ENCODE data around the gene SPNS3. TPM values are rescaled to one million over a fixed set of nuclear protein-coding genes. Genes with fewer than 3 reads are reported as not detected.

SPNS3 gene
- total RNA-seq, 4 donors from 2014 or later: 0.16 to 0.56 TPM; not detected in 2

GRCh38 chr17:4513113-4514032 is 79.6 kb downstream of the SPNS3 start:
- H3K4me3 ChIP-seq (ENCODE audit: low read depth, poor library complexity, severe bottlenecking): no peak overlapping the region
- DNase-seq (ENCODE audit: low spot score in 2 of 2): no peak
- 84 to 85% methylated on average over 24 of the region's 24 CpGs for WGBS, 2 donors
- TF ChIP-seq, protein P1, sequence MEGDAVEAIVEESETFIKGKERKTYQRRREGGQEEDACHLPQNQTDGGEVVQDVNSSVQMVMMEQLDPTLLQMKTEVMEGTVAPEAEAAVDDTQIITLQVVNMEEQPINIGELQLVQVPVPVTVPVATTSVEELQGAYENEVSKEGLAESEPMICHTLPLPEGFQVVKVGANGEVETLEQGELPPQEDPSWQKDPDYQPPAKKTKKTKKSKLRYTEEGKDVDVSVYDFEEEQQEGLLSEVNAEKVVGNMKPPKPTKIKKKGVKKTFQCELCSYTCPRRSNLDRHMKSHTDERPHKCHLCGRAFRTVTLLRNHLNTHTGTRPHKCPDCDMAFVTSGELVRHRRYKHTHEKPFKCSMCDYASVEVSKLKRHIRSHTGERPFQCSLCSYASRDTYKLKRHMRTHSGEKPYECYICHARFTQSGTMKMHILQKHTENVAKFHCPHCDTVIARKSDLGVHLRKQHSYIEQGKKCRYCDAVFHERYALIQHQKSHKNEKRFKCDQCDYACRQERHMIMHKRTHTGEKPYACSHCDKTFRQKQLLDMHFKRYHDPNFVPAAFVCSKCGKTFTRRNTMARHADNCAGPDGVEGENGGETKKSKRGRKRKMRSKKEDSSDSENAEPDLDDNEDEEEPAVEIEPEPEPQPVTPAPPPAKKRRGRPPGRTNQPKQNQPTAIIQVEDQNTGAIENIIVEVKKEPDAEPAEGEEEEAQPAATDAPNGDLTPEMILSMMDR (IDR thresholded peaks at IDR 0.05): no peak
- TF ChIP-seq POLR2A (IDR thresholded peaks at IDR 0.05): no peak
- intact Hi-C loops (cut with DNase I; ENCODE audit: low total_unique reads): no loop called here

GRCh38 chr17:4514206-4514605 is 80.5 kb downstream of the SPNS3 start:
- 63 to 72% methylated on average over 7 of the region's 7 CpGs for WGBS, 2 donors
- DNase-seq (ENCODE audit: low spot score in 2 of 2): no peak
- no peak for TF ChIP-seq POLR2A (IDR thresholded peaks at IDR 0.05)
- TF ChIP-seq, protein P1 (IDR thresholded peaks at IDR 0.05): no peak
- no peak overlapping the region for H3K4me3 ChIP-seq (ENCODE audit: low read depth, poor library complexity, severe bottlenecking)
- intact Hi-C loops (cut with DNase I; ENCODE audit: low total_unique reads): no loop called here

DNA sequence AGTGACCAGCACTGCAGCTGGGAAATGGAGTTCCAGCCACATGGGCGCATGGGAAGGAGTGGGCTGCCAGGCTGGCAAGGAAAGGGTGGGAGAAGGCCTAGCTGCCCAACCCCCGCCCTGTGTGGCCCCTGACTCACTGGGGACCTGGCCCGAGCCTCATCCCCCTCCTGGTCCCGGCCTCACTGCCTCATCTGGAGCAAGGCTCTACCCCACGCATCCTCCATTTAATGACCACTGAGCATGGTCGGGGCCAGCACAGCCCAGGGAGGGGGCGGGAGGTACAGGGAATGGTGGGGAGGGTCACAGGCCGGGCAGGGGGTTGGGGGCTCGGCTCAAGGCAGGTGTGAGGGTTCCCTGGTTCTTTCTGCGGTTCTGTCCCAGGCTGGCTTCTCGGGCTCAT is 81.0 kb downstream of the SPNS3 start:
- intact Hi-C loops (cut with DNase I; ENCODE audit: low total_unique reads): no loop called here
- no peak for TF ChIP-seq POLR2A (IDR thresholded peaks at IDR 0.05)
- TF ChIP-seq, protein P1 (IDR thresholded peaks at IDR 0.05): no peak
- no peak overlapping the region for H3K4me3 ChIP-seq (ENCODE audit: low read depth, poor library complexity, severe bottlenecking)
- WGBS, 2 donors: 88 to 89% methylated on average over 10 to 11 of the region's 11 CpGs
- DNase-seq (ENCODE audit: low spot score in 2 of 2): no peak

- no peak for DNase-seq (ENCODE audit: low spot score in 2 of 2)
- H3K4me3 ChIP-seq (ENCODE audit: low read depth, poor library complexity, severe bottlenecking): no peak overlapping the region
- intact Hi-C loops (cut with DNase I; ENCODE audit: low total_unique reads): no loop called here
- TF ChIP-seq, protein P1 (IDR thresholded peaks at IDR 0.05): no peak
- TF ChIP-seq POLR2A (IDR thresholded peaks at IDR 0.05): no peak
- 57 to 75% methylated on average over 5 of the region's 5 CpGs for WGBS, 2 donors
Measured at GRCh38 chr17:4515501-4515900, 81.8 kb downstream of the SPNS3 start.

- no peak for DNase-seq (ENCODE audit: low spot score in 2 of 2)
- TF ChIP-seq, protein P1 (IDR thresholded peaks at IDR 0.05): no peak
- TF ChIP-seq POLR2A (IDR thresholded peaks at IDR 0.05): no peak
- H3K4me3 ChIP-seq (ENCODE audit: low read depth, poor library complexity, severe bottlenecking): no peak overlapping the region
- intact Hi-C loops (cut with DNase I; ENCODE audit: low total_unique reads): no loop called here
- 53 to 54% methylated on average over 11 of the region's 11 CpGs for WGBS, 2 donors
Measured at GRCh38 chr17:4516735-4517134, 83.0 kb downstream of the SPNS3 start.

Measured in lower leg skin (tissue), 4 donors.